Left lung (tissue), 10 donors: ENCODE measurements around the gene GDPD5. TPM values are rescaled to one million over a fixed set of nuclear protein-coding genes. Genes with fewer than 3 reads are reported as not detected.
A peak's percentile ranks its signal among the peaks of the same experiment; 100 is the strongest.

Experiments used
- ATAC-seq: fragments of 200-7000 bp; cut with Tn5 transposase; one replicate; pipeline ENCODE4 v1.9.1; 2020; ENCODE audit warnings: moderate library complexity
- DNase-seq, 4 donors: peaks; one replicate each; pipeline ENCODE4 v3.0.0-alpha.2; 2013 to 2020
- H3K27ac ChIP-seq, 2 donors: fragments of 200-600 bp; sonication (generic) in 1 of 2; one replicate each; pipeline versions ENCODE4 v1.5.0 to v1.8.0; 2020 to 2021
- H3K27me3 ChIP-seq, 2 donors: fragments of 200-600 bp; sonication (generic) in 1 of 2; one replicate each; pipeline versions ENCODE4 v1.5.0 to v1.8.0; 2020 to 2021
- H3K36me3 ChIP-seq, 2 donors: fragments of 200-600 bp; sonication (generic) in 1 of 2; one replicate each; pipeline versions ENCODE4 v1.5.0 to v1.8.0; 2020 to 2021
- H3K4me1 ChIP-seq, 2 donors: fragments of 200-600 bp; one replicate each; pipeline ENCODE4 v1.8.0; 2021
- H3K4me3 ChIP-seq, 2 donors: fragments of 200-600 bp; sonication (generic) in 1 of 2; one replicate each; pipeline versions ENCODE4 v1.5.0 to v1.8.0; 2020 to 2021; ENCODE audit warnings: mild to moderate bottlenecking in 1 of 2
- H3K9me3 ChIP-seq, 2 donors: fragments of 200-600 bp; sonication (generic) in 1 of 2; one replicate each; pipeline versions ENCODE4 v1.5.0 to v1.8.0; 2020 to 2021
- intact Hi-C, 2 donors: fragments of 100-400 bp; cut with DNase I; formaldehyde crosslinking; loops; one replicate each; pipeline versions ENCODE4 v1.11.2 to v1.14.2; 2022
- polyA plus RNA-seq, 6 donors: library from polyadenylated mRNA; unstranded; fragments of 120-200 nt; gene quantifications; one replicate each; pipeline ENCODE4 v1.2.1, GENCODE V29; 2013; ENCODE audit not compliant: insufficient read length in 6 of 6
- total RNA-seq, 2 donors: library from RNA; stranded (reverse); fragmentation: NEBNext Ultra II Directional; extraction: Animal tissue kit (Norgen Biotek cat#: 25700); gene quantifications; one replicate each; pipeline ENCODE4 v1.2.1, GENCODE V29; 2021
- TF ChIP-seq, protein P1 (sequence below), 2 donors: fragments of 200-600 bp; sonication (generic) in 1 of 2; IDR thresholded peaks; one replicate each; pipeline versions ENCODE4 v1.5.0 to v1.8.0; 2021; ENCODE audit warnings: antibody characterized with exemption in 2 of 2
- donor health status: DM: no; HTN: yes; CAD: no.
- donor health status: DM: no; HTN: no; CAD: no.

The GDPD5 gene
- total and polyA plus RNA-seq, 8 donors, result 10.5 to 34.8 (median 27.6) TPM

- Histone ChIP-seq H3K27ac (no peak overlapping the region), H3K4me3 (no peak overlapping the region), H3K9me3 (peaks cover 0 to 1% of the 10 kb centered on the region in 2 donors), H3K36me3 (peaks cover 0 to 14% of the 10 kb centered on the region in 2 donors), H3K27me3 (peaks cover 0 to 20% of the 10 kb centered on the region in 2 donors), H3K4me1 (no peaks in the 10 kb centered on the region)
- TF ChIP-seq, protein P1, sequence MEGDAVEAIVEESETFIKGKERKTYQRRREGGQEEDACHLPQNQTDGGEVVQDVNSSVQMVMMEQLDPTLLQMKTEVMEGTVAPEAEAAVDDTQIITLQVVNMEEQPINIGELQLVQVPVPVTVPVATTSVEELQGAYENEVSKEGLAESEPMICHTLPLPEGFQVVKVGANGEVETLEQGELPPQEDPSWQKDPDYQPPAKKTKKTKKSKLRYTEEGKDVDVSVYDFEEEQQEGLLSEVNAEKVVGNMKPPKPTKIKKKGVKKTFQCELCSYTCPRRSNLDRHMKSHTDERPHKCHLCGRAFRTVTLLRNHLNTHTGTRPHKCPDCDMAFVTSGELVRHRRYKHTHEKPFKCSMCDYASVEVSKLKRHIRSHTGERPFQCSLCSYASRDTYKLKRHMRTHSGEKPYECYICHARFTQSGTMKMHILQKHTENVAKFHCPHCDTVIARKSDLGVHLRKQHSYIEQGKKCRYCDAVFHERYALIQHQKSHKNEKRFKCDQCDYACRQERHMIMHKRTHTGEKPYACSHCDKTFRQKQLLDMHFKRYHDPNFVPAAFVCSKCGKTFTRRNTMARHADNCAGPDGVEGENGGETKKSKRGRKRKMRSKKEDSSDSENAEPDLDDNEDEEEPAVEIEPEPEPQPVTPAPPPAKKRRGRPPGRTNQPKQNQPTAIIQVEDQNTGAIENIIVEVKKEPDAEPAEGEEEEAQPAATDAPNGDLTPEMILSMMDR (IDR thresholded peaks at IDR 0.05), result no peak
- ATAC-seq, result no peak
- no peak for DNase-seq
- intact Hi-C loops, result no loop called here
Observed at GRCh38 chr11:75424396-75424795, 101.3 kb downstream of the GDPD5 start.

DNA sequence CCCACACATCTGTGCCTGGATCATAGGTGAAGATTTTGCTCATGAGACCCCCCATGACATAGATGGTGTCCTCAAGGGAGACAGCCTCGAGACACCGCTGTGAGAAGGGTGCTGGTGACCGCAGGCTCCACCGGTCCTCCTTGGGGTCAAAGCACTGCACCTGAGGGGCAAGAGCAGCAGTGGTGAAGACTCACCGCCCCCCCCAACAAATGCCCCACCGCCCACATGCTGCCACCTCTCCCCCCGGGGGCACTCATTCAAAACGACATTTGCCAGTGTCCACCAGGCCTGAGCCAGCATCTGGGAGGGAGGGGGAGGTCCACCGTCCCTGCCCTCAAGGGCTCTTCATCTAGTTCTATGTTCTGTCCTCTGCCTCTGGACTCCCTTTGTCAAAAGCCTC is 102.0 kb downstream of the GDPD5 start:
- DNase-seq (no peak), ATAC-seq (no peak)
- Histone ChIP-seq H3K4me3 (no peak overlapping the region), H3K27me3 (peaks cover 0 to 13% of the 10 kb centered on the region in 2 donors), H3K9me3 (no peaks in the 10 kb centered on the region), H3K4me1 (peaks cover 0 to 3% of the 10 kb centered on the region in 2 donors), H3K36me3 (peaks cover 0 to 14% of the 10 kb centered on the region in 2 donors), H3K27ac (no peak overlapping the region)
- TF ChIP-seq, protein P1 (IDR thresholded peaks at IDR 0.05), result no peak
- intact Hi-C loops, result no loop called here

GRCh38 chr11:75422248-75423231 is 103.2 kb downstream of the GDPD5 start:
- no peak overlapping the region for H3K4me3 ChIP-seq
- peaks cover 0 to 1% of the 10 kb centered on the region in 2 donors for H3K27me3 ChIP-seq
- peaks cover 0 to 14% of the 10 kb centered on the region in 2 donors for H3K36me3 ChIP-seq
- ATAC-seq (peak; percentile 86), DNase-seq (peak in 3 of 4 donors; percentile 62 to 79 (median 76))
- TF ChIP-seq, protein P1 (IDR thresholded peaks at IDR 0.05), result no peak
- intact Hi-C loops, result no loop called here
- peaks cover 0 to 6% of the 10 kb centered on the region in 2 donors for H3K4me1 ChIP-seq
- peak overlapping the region in 1 of 2 donors; percentile 77 for H3K27ac ChIP-seq
- H3K9me3 ChIP-seq, result no peaks in the 10 kb centered on the region

GRCh38 chr11:75421902-75422247 is 103.9 kb downstream of the GDPD5 start:
- Histone ChIP-seq H3K27ac (peak overlapping the region; percentile 5 to 77), H3K27me3 (no peaks in the 10 kb centered on the region), H3K4me1 (peaks cover 0 to 6% of the 10 kb centered on the region in 2 donors), H3K9me3 (no peaks in the 10 kb centered on the region), H3K36me3 (peaks cover 0 to 14% of the 10 kb centered on the region in 2 donors), H3K4me3 (no peak overlapping the region)
- TF ChIP-seq, protein P1 (IDR thresholded peaks at IDR 0.05), result no peak
- DNase-seq (no peak), ATAC-seq (peak; percentile 71)
- intact Hi-C loops, result no loop called here

DNA sequence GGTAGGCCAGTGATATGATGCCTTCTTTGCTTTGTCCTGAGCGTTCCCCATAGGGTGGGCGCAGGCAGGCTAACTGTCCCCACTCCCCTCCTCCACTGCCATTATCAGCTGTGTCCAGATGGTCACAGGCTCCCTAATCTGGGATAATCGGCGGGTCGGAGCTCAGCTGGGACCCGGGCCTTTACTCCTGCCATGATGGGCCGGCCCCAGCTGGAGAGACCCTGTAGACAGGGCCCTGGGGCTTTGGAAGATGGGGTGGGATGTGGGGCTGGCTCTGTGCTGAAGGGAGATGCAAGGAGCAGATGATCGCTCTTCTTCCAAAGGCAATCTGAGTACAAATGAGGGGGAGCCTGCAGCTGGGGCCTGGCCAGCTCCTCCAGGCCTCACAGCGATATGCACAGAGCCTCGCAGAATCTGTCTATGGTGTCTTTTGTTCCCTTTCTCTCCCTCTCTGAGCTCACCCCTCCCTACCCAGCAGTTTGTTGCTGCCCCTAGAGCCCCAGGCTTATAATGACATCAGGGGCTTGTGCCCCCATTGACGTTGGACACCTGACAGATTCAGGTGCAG is 104.6 kb downstream of the GDPD5 start:
- DNase-seq, result no peak
- TF ChIP-seq, protein P1 (IDR thresholded peaks at IDR 0.05), result no peak

More for the DNA sequence above, 104.6 kb downstream of the GDPD5 start:
- Histone ChIP-seq H3K4me3 (no peak overlapping the region), H3K27me3 (no peaks in the 10 kb centered on the region), H3K36me3 (peaks cover 0 to 14% of the 10 kb centered on the region in 2 donors), H3K9me3 (no peaks in the 10 kb centered on the region), H3K27ac (peak overlapping the region; percentile 5 to 77), H3K4me1 (peaks cover 0 to 6% of the 10 kb centered on the region in 2 donors)
- no peak for ATAC-seq
- intact Hi-C loops, result no loop called here
